Fibroblast of skin of left biceps (primary cell): ENCODE data around the gene PPP1R14D.

Experiments
- DNase-seq, 2 experiments: peaks; one replicate each; pipeline ENCODE4 v3.0.0-alpha.2; 2013; ENCODE audit warnings: low read depth in 2 of 2

PPP1R14D gene

DNA sequence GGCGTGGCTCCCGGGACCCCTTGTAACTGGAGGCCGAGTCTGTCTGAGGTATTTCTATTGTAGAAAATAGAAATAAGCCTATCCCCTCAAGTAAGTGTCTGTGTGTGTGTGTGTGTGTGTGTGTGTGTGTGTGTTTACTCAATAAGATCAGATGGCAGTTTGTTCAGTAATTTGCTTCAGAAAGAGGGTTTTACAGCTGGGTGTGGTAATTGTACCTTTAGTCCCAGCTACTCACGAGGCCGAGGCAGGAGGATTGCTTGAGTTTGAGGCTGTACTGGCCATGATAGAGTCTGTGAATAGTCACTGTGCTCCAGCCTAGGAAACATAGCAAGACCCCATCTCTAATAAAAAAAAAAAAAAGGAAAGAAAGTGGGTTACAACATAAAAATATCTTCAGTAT is 24.0 kb upstream of the PPP1R14D start:
- no peak for DNase-seq

- no peak for DNase-seq
These were observed 22.1 kb upstream of the PPP1R14D start for GRCh38 chr15:40850576-40851112.

- no peak for DNase-seq
These were observed 18.9 kb upstream of the PPP1R14D start for GRCh38 chr15:40847223-40847961.

DNA sequence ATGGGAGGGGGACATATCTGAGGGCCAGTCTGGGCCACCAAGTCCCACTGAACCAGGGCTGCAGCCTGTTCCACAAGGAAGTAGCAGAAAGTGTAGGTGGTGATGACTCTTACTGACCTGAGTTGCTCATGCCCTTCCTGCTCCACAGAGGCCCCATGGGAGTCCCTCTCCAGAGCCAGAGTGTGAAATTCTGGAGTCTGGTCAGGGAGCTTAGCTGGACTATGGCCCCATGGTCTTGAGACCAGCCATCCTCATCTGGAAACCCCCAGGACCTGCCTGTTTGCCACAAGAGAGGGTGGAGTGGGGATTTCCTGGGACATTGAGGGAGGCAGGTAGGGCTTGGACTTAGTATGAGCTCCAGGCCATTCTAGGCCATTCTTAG is 18.3 kb upstream of the PPP1R14D start:
- DNase-seq = no peak

DNA sequence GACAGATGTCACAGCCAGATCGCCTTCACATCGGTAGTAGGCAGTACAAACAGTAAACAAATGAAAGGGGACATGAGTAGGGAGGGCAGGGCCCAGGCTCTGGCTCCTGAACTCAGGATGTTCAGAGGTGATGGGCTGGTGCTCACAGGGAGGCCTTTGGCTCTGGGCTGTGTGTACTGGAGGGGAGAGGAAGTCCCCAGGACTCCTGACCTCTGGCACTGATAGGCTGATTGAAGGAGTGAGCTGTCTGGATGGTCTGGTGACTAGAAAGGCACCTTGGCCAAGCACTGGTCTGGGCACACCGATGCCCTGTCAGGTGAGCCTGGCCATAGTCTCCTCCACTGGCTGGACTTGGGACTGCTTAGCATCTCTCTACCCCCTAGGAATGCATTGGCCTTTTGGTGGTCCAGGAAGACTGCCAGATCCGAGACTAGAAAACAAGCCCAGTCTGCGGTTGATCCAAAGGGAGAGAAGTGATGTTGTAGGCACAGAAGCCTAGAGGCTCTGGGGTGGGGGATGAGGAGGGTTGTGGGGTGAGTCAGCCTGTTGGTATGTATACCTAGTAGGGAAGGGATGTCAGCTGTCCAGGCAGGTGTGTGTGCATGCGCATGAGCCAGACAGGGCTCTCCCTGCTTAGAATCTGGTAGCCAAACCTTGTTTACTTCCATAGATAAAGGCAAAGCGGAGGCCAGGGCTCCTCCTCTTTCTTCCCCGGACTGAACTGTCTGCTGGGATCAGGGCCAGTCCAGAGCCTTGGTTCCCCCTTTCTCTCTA is 17.2 kb upstream of the PPP1R14D start:
- no peak for DNase-seq

DNA sequence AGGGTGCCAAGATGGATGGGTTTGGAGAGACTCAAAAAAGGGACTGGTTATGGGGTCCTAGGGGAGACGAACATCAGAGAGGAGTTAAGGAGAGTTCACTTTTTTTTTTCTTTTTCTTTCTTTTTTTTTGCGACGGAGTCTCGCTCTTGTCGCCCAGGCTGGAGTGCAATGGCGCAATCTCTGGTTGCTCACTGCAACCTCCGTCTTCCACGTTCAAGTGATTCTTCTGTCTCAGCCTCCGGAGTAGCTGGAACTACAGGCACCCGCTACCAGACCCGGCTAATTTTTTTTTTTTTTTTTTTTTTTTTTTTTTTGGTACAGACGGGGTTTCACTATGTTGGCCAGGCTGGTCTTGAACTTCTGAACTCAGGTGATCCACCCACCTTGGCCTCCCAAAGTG is 16.5 kb upstream of the PPP1R14D start:
- DNase-seq = no peak

DNA sequence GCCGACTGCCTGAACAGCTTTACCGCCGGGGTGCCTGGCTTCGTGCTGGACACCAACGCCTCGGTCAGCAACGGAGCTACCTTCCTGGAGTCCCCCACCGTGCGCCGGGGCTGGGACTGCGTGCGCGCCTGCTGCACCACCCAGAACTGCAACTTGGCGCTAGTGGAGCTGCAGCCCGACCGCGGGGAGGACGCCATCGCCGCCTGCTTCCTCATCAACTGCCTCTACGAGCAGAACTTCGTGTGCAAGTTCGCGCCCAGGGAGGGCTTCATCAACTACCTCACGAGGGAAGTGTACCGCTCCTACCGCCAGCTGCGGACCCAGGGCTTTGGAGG is 16.2 kb upstream of the PPP1R14D start:
- DNase-seq = no peak

GRCh38 chr15:40843885-40844695 is 15.6 kb upstream of the PPP1R14D start, which contains the start of gene SPINT1:
SPINT1 (plus strand) TSS chr15:40844048; CDS start chr15:40844555, 507 bp downstream.
- no peak for DNase-seq

DNA sequence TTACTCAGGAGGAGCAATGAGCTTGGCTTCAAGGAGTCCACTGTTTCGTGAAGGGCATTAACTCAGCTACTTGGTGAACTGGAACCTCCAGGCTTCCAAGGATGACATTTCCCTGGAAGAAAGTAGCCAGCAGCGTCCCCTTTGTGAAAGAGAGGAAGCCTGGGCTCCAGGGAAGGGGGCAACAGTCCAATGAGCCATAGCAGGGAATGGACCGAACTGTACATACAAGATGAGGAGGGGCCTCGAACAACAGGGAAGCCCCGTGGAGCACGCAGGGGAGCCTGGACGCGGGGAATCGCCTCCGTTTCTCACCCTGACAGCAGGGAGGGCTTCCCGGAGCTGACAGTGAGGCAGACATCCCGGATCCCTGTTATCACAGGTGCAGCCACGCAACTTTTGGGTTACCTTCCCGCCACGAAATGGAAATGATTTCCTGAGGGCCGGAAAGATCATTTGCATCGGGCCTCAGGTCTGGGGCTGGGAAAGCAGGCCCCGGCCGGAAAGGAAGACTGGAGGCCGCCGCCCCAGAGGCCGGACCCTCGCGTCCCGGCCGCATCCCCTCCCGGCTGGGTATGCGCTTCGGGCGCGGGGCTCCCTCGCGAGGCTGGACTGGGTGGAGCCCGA is 14.9 kb upstream of the PPP1R14D start:
- DNase-seq = no peak

DNA sequence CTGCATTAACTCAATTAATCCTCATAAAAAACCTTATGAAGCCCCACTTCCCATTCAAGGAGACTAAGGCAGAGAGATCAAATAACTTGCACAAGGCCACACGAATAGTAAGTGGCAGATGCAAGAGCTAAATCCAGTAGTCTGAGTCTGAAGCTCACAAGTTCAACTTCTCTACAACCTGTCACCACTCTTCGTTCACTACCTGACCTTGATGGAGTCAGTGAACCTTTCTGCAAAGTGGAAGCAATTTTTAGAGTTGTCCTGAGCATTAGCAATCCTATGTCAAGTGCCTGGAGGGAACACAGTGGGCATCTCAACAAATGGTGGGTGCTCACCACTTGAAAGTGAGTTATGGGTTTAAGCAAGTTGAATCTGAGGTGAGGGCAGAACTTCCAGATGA is 13.2 kb upstream of the PPP1R14D start:
- no peak for DNase-seq

DNA sequence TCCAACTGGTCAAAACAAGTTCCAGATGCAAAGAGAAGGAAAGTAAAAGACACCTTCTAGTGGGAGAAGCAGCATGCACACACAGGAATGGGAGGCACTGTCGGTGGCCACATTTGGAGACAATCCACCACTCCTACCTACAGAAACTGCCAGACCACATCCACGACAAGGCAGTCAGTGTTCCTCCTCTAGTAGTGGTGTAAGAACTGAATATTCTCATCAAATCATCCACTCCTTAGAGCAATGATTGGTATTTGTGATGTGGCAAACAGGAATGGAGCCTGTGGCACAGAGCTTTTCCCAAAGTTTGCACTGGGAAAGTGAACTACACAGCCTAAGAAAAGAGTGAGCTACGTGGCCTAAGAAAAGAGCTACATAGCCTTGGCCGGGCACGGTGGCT is 10.2 kb upstream of the PPP1R14D start:
- DNase-seq = no peak

- DNase-seq = no peak
These were observed 7.5 kb upstream of the PPP1R14D start for GRCh38 chr15:40836020-40836419.

- no peak for DNase-seq
These were observed 4.4 kb upstream of the PPP1R14D start for GRCh38 chr15:40832903-40833302.

DNA sequence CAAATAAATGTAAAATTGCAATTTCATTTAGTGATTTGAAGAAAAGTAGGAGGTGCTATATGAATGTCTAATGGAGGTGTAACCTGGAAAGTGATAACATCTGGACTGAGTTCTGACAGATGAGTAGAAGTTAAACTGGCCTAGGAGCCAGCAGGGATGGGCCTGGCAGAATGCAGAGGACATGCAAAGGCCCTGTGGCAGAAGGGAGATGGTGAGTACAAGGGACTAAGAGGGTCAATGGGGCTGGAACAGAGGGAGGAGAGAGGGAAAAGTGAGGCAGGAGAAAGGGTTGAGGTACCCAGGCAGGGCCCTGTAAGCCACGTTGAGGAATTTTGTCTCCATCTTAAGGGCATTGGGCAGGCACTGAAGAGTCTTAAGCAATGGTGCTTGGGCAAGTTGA is 3.4 kb upstream of the PPP1R14D start:
- DNase-seq = no peak

DNA sequence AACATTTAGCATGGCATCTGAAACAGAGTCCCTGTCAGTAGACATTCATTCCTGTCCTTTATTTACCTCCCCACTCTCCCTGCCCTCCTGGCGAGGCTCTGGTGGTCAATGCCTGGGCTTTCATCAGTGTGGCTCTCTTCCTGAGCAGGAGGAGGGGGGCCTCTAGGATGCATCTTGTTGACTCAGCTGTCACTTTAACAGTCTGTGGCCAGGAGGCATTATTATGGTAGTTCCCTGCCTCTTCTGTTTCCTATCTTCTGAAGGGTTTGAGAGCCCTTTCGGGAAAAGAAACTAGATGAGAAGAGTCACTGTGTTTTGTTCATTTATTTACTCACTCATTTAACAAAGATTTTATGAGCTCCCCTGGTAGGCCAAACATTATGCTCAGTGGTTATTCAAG is 2.4 kb upstream of the PPP1R14D start:
- no peak for DNase-seq

- DNase-seq = no peak
These were observed 607 bp upstream of the PPP1R14D start for GRCh38 chr15:40829115-40829514.

DNA sequence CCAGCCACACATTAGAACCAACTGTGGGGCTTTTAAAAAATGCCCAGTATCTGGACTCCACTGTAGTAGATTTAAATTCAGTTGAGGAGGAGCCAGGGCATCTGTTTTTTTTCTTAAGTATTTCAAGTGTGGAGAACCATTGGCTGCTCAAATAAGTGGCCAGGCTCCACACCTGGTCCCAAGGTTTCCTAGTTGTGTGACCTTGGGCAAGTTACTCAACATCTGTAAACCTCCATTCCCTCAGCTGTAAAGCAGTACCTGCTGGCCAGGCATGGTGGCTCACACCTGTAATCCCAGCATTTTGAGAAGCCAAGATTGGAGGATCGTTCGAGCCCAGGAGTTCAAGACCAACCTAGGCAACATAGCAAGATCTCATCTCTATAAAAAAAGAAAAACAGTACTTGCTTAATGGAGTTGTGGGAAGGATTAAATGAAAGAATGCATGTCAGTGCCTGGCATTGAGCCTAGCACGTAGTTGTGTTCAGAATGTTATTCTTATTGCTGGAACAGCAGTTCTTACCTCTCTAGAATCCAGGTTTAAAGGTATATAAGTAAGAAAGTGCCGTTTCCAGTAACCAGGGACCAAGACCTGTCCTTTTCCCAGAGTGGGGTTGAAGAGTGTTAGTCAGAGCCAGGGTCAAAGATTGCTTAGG is 2.0 kb downstream of the PPP1R14D start:
- no peak for DNase-seq

DNA sequence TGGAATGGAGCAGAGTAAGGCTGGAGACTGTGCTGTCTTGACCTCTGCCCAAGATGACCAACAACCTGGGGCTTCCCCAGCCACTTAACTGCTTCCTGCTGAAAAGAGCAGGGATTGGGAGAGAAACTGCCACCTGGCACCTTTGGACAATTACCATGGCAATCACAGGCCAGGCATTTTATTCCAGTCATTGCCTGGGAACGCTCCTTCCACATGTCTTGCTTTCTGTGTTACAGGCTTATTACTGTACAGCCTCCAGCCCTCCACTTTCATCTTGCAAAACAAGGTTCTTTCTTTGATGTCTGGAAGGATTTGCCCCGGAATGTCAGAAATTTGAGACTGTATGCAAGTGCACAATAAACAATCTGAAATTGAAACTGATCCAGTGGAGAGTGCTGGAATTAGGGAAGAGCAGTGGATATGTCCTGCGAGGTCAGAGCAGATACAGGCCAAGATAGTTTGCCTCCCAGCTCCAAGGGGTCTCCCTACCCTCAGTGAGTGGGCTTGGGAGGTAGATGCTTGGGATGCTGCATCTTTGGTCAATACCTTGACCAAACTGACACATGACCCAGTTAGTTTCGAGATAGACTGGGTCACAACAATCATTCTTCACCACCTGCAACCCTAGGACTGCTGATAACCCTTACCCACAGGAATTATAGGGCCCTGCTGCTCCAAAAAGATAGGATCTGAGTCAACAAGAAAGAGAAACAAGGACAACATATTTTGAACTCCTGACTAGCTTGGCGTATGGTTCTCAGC is 2.7 kb downstream of the PPP1R14D start:
- no peak for DNase-seq

DNA sequence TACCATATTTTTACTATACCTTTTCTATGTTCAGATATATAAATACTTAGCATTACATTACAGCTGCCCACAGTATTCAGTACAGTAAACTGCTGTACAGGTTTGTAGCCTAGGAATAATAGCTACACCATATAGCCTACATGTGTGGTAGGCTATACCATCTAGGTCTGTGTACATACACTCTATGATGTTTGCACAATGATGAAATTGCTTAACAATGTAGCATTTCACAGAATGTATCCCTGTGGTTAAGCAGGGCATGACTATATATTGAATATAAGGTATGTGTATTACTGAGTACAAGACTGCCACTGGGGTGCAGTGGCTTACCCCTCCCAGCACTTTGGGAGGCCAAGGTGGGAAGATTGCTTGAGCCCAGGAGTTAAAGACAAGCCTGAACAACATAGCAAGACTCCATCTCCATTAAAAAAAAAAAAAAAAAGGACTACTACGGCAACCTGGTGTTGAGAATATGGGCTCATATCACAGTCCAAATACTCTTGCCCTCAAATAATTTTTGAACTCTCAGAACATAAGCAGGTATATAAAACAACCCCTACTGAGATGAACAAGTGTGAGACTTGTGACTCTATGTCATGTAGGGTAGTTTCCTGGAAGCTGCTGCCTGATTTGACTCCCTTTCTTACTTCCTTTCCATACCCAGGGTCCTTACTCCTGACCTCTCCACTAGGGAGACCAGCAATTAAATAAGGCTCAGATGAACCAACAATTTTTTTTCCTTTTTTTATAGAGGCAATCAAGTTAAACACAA is 4.8 kb downstream of the PPP1R14D start:
- no peak for DNase-seq

DNA sequence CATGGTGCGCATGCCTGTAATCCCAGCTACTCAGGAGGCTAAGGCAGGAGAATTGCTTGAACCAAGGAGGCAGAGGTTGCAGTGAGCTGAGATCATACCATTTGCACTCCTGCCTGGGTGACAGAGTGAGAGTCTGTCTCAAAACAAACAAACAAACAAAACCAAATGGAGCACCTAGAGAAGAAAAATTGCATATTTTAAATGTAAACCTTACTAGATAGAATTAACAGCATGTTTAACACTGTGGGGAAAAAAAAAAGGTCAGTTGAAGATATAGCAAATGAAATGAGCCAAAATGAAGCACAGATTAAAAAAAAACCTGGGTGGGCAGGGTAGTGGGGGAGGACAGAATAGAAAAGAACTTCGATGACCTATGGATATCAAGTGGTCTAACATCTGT is 7.3 kb downstream of the PPP1R14D start:
- no peak for DNase-seq
